M059J (cell line): Measurements from ENCODE around the gene PSMA7. TPM values are rescaled to one million over a fixed set of nuclear protein-coding genes. Genes with fewer than 3 reads are reported as not detected.
A peak's percentile ranks its signal among the peaks of the same experiment; 100 is the strongest.

ENCODE experiments used
- DNase-seq: peaks from one replicate; pipeline ENCODE4 v3.0.0-alpha.2; 2012; ENCODE audit warnings: low read depth
- total RNA-seq: library from RNA; depleted of rRNA; stranded (reverse); fragments of >200 nt; shearing (Covaris generic); gene quantifications from 2 replicates; pipeline ENCODE4 v1.2.3, GENCODE V29; 2014; rRNA removed

Gene PSMA7
- total RNA-seq, 1 experiment from 2014 or later, result 881 TPM

DNA sequence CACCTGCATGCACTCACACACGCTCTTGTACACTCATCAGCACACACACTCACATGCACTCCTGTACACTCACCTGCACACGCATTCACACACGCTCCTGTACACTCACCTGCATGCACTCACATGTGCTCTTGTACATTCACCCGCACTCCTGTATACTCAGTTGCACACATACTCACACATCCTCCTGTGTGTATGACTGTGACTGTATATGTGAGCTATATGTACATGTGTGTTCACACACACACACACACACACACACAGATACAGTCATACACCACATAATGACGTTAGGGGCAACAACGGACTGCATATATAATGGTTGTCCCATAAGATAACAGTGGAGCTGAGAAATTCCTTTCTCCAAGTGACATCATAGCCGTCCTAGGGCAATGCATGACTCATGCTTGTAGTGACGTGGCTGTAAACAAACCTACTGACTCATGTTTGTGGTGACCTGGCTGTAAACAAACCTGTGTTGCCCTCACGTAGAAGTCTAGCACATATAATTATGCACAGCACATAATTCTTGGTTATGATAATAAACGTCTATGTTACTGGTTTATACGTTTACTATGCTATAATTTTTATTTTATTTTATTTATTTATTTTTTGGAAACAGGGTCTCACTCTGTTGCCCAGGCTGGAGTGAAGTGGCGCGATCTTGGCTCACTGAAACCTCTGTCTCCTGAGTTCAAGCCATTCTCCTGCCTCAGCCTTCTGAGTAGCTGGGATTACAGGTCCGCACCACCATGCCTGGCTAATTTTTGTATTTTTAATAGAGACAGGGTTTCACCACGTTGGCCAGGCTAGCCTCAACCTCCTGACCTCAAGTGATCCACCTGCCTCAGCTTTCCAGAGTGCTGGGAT lies 54.7 kb downstream of the PSMA7 start:
- DNase-seq, result peak; percentile 98

- no peak for DNase-seq
Measured at GRCh38 chr20:62087632-62088031, 55.6 kb downstream of the PSMA7 start.

DNA sequence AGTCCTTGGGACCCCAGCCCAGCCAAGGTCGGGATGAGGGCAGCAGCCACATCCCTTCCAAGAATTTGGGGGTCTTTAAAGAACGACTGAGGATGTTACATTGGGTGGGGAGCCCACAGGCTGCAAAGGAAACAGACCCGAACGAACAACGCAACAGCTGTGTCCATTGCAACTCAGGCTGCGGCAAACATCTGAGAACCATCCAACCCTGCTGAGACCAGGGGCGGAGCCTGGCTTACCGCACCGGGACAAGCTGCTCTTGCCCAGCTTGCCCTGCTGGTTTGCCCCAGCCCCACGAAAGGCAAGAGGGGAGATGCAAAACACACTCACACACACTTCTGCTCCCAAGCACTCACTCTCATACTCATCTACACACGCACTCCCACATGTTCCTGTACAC lies 56.0 kb downstream of the PSMA7 start:
- DNase-seq, result peak; percentile 10

Other genes with a start within 250 kb of the PSMA7 start
- 11.7 and 12.4 TPM in 2 replicates for gene TAF4, start 77.5 kb downstream of the PSMA7 start, total RNA-seq
- gene LSM14B, start 20.9 kb downstream of the PSMA7 start, total RNA-seq, result 46.5 and 60.4 TPM in 2 replicates
- gene SS18L1, start 375 bp upstream of the PSMA7 start, total RNA-seq, result 7.8 and 15.1 TPM in 2 replicates
- 19.9 and 46.4 TPM in 2 replicates for gene MTG2, start 39.6 kb upstream of the PSMA7 start, total RNA-seq
- not detected in 2 replicates for gene HRH3, start 76.9 kb upstream of the PSMA7 start, total RNA-seq
- 20.7 and 29.2 TPM in 2 replicates for gene OSBPL2, start 95.1 kb upstream of the PSMA7 start, total RNA-seq
- gene ADRM1, start 159.6 kb upstream of the PSMA7 start, total RNA-seq, result 235 and 272 TPM in 2 replicates
- 5.6 and 29.7 TPM in 2 replicates for gene LAMA5, start 223.9 kb upstream of the PSMA7 start, total RNA-seq
- 1,541 and 2,007 TPM in 2 replicates for gene RPS21, start 243.7 kb upstream of the PSMA7 start, total RNA-seq